Activated T-helper 1 cell treated with anti-CD3 and anti-CD28 coated beads, Interleukin-12 subunit alpha, Interleukin-12 subunit beta, Interleukin-2, Interleukin-4 antibody, amounts not matched to agents 30 ng/mL and 10 ng/mL and 1 ng/mL, durations not matched to agents 14 hours and 24 hours and 36 hours (primary cell): Measurements from ENCODE around the gene CRTC1. TPM values are rescaled to one million over a fixed set of nuclear protein-coding genes. Genes with fewer than 3 reads are reported as not detected.

Experiments used
- DNase-seq: peaks from one replicate; pipeline ENCODE4 v3.0.0; 2021; ENCODE audit warnings: low spot score
- H3K27ac Mint-ChIP-seq: one replicate; pipeline ENCODE4 v1.8.0; 2021; ENCODE audit warnings: mild to moderate bottlenecking, mixed read lengths
- H3K27me3 Mint-ChIP-seq: one replicate; pipeline ENCODE4 v1.8.0; 2022; ENCODE audit warnings: mild to moderate bottlenecking, moderate library complexity, mixed read lengths; ENCODE audit not compliant: insufficient read depth
- H3K36me3 Mint-ChIP-seq: one replicate; pipeline ENCODE4 v1.8.0; 2021; ENCODE audit warnings: low read depth, mixed read lengths
- H3K4me1 Mint-ChIP-seq: one replicate; pipeline ENCODE4 v1.8.0; 2021; ENCODE audit warnings: low read depth, mixed read lengths
- H3K4me3 Mint-ChIP-seq: one replicate; pipeline ENCODE4 v1.8.0; 2021; ENCODE audit warnings: mild to moderate bottlenecking, moderate library complexity, mixed read lengths
- H3K9me3 Mint-ChIP-seq: one replicate; pipeline ENCODE4 v1.8.0; 2021; ENCODE audit warnings: mixed read lengths
- intact Hi-C: fragments of 100-400 bp; cut with micrococcal nuclease; formaldehyde crosslinking; loops from one replicate; pipeline ENCODE4 v1.15.1; 2024
- total RNA-seq: library from RNA; stranded (reverse); gene quantifications from 2 replicates; pipeline ENCODE4 v1.2.3, GENCODE V29; 2022

The CRTC1 gene
- total RNA-seq, 1 donor from 2014 or later, result 6.1 TPM

GRCh38 chr19:18646535-18647370, 36.7 kb upstream of the CRTC1 start:
- intact Hi-C loops, result no loop called here
- Mint-ChIP-seq H3K27me3 (no peaks in the 10 kb centered on the region), H3K4me1 (peaks cover 8% of the 10 kb centered on the region), H3K4me3 (no peak overlapping the region), H3K36me3 (peaks cover 1% of the 10 kb centered on the region), H3K27ac (no peak overlapping the region), H3K9me3 (no peaks in the 10 kb centered on the region)
- DNase-seq, result no peak

GRCh38 chr19:18647371-18647767, 36.1 kb upstream of the CRTC1 start:
- DNase-seq, result no peak

GRCh38 chr19:18647807-18648206, 35.7 kb upstream of the CRTC1 start:
- intact Hi-C loops, result no loop called here
- Mint-ChIP-seq H3K36me3 (peaks cover 1% of the 10 kb centered on the region), H3K9me3 (no peaks in the 10 kb centered on the region), H3K4me1 (peaks cover 8% of the 10 kb centered on the region), H3K27ac (no peak overlapping the region), H3K4me3 (no peak overlapping the region), H3K27me3 (no peaks in the 10 kb centered on the region)
- no peak for DNase-seq

More at GRCh38 chr19:18647371-18647767, 36.1 kb upstream of the CRTC1 start:
- peaks cover 8% of the 10 kb centered on the region for H3K4me1 Mint-ChIP-seq
- H3K4me3 Mint-ChIP-seq, result no peak overlapping the region
- peaks cover 1% of the 10 kb centered on the region for H3K36me3 Mint-ChIP-seq
- H3K9me3 Mint-ChIP-seq, result no peaks in the 10 kb centered on the region
- H3K27me3 Mint-ChIP-seq, result no peaks in the 10 kb centered on the region
- intact Hi-C loops, result no loop called here
- no peak overlapping the region for H3K27ac Mint-ChIP-seq

GRCh38 chr19:18648973-18649315, 34.5 kb upstream of the CRTC1 start:
- H3K4me1 Mint-ChIP-seq, result peaks cover 8% of the 10 kb centered on the region
- no peaks in the 10 kb centered on the region for H3K9me3 Mint-ChIP-seq
- H3K36me3 Mint-ChIP-seq, result peaks cover 1% of the 10 kb centered on the region
- H3K27me3 Mint-ChIP-seq, result no peaks in the 10 kb centered on the region
- DNase-seq, result no peak
- H3K4me3 Mint-ChIP-seq, result no peak overlapping the region
- H3K27ac Mint-ChIP-seq, result no peak overlapping the region
- intact Hi-C loops, result no loop called here

GRCh38 chr19:18649371-18650020, 34.0 kb upstream of the CRTC1 start:
- no peak overlapping the region for H3K27ac Mint-ChIP-seq
- H3K36me3 Mint-ChIP-seq, result peaks cover 1% of the 10 kb centered on the region
- no peaks in the 10 kb centered on the region for H3K27me3 Mint-ChIP-seq
- intact Hi-C loops, result no loop called here
- H3K4me1 Mint-ChIP-seq, result peaks cover 8% of the 10 kb centered on the region
- no peak for DNase-seq
- H3K4me3 Mint-ChIP-seq, result no peak overlapping the region
- H3K9me3 Mint-ChIP-seq, result no peaks in the 10 kb centered on the region

GRCh38 chr19:18650021-18650390, 33.5 kb upstream of the CRTC1 start:
- intact Hi-C loops, result no loop called here
- DNase-seq, result no peak
- Mint-ChIP-seq H3K36me3 (peaks cover 1% of the 10 kb centered on the region), H3K4me3 (no peak overlapping the region), H3K27me3 (no peaks in the 10 kb centered on the region), H3K9me3 (no peaks in the 10 kb centered on the region), H3K4me1 (peaks cover 8% of the 10 kb centered on the region), H3K27ac (no peak overlapping the region)

GRCh38 chr19:18650468-18651041, 32.9 kb upstream of the CRTC1 start:
- H3K4me1 Mint-ChIP-seq, result peaks cover 8% of the 10 kb centered on the region
- no peak overlapping the region for H3K4me3 Mint-ChIP-seq
- peaks cover 1% of the 10 kb centered on the region for H3K36me3 Mint-ChIP-seq
- H3K27me3 Mint-ChIP-seq, result no peaks in the 10 kb centered on the region
- H3K9me3 Mint-ChIP-seq, result no peaks in the 10 kb centered on the region
- no peak for DNase-seq
- no peak overlapping the region for H3K27ac Mint-ChIP-seq
- intact Hi-C loops, result no loop called here

GRCh38 chr19:18651300-18651699, 32.2 kb upstream of the CRTC1 start:
- Mint-ChIP-seq H3K36me3 (peaks cover 1% of the 10 kb centered on the region), H3K4me3 (no peak overlapping the region), H3K4me1 (peaks cover 8% of the 10 kb centered on the region), H3K27ac (no peak overlapping the region), H3K9me3 (no peaks in the 10 kb centered on the region), H3K27me3 (no peaks in the 10 kb centered on the region)
- DNase-seq, result no peak
- intact Hi-C loops, result no loop called here

- Mint-ChIP-seq H3K4me3 (no peak overlapping the region), H3K27me3 (no peaks in the 10 kb centered on the region), H3K36me3 (peaks cover 1% of the 10 kb centered on the region), H3K27ac (no peak overlapping the region), H3K9me3 (no peaks in the 10 kb centered on the region), H3K4me1 (peaks cover 8% of the 10 kb centered on the region)
- intact Hi-C loops, result no loop called here
- no peak for DNase-seq
These were observed 31.7 kb upstream of the CRTC1 start for GRCh38 chr19:18651733-18652132.

- intact Hi-C loops, result no loop called here
- Mint-ChIP-seq H3K27me3 (no peaks in the 10 kb centered on the region), H3K4me1 (peaks cover 5% of the 10 kb centered on the region), H3K4me3 (no peak overlapping the region), H3K27ac (no peak overlapping the region), H3K36me3 (no peaks in the 10 kb centered on the region), H3K9me3 (no peaks in the 10 kb centered on the region)
- DNase-seq, result no peak
These were observed 29.6 kb upstream of the CRTC1 start for GRCh38 chr19:18653853-18654252.

GRCh38 chr19:18654469-18654868, 29.0 kb upstream of the CRTC1 start:
- no peak overlapping the region for H3K4me3 Mint-ChIP-seq
- no peaks in the 10 kb centered on the region for H3K36me3 Mint-ChIP-seq
- H3K27ac Mint-ChIP-seq, result no peak overlapping the region
- H3K27me3 Mint-ChIP-seq, result no peaks in the 10 kb centered on the region
- H3K9me3 Mint-ChIP-seq, result no peaks in the 10 kb centered on the region
- intact Hi-C loops, result no loop called here
- no peak for DNase-seq
- no peaks in the 10 kb centered on the region for H3K4me1 Mint-ChIP-seq

- Mint-ChIP-seq H3K4me1 (no peaks in the 10 kb centered on the region), H3K9me3 (no peaks in the 10 kb centered on the region), H3K27me3 (no peaks in the 10 kb centered on the region), H3K4me3 (no peak overlapping the region), H3K36me3 (no peaks in the 10 kb centered on the region), H3K27ac (no peak overlapping the region)
- intact Hi-C loops, result no loop called here
- no peak for DNase-seq
These were observed 28.2 kb upstream of the CRTC1 start for GRCh38 chr19:18655173-18655844.
